K562 (cell line): ENCODE data around the gene SAMD4A. TPM values are rescaled to one million over a fixed set of nuclear protein-coding genes. Genes with fewer than 3 reads are reported as not detected.

Experiments used
- ATAC-seq: fragments of 200-7000 bp; cut with Tn5 transposase; 3 replicates; pipeline ENCODE4 v1.9.1; 2020; ENCODE audit warnings: moderate library complexity
- BruUV-seq: library from RNA; stranded (reverse); fragments of 400-500 nt; replicated peaks from 2 replicates; lab custom pipeline; 2021; lab: Mats Ljungman, UMichigan
- CTCF ChIA-PET: fragments of 300-600 bp; formaldehyde crosslinking; extraction: SDS; loops from one replicate; lab custom pipeline; 2021; ENCODE audit warnings: low intra/inter-chr PET ratio; lab: Yijun Ruan, JAX
- POLR2A ChIA-PET: fragments of 300-600, 350-650 bp; sonication (Branson Sonifier 250); formaldehyde crosslinking; extraction: SDS; loops from one replicate; lab custom pipeline; 2021; ENCODE audit warnings: antibody characterized with exemption, inconsistent platforms; lab: Yijun Ruan, JAX
- DNase-seq, 4 experiments: peaks; one replicate each; pipeline versions ENCODE4 v3.0.0 to v3.0.0-alpha.2; 2011 to 2018; ENCODE audit warnings: low spot score in 3 of 4, mixed read lengths in 3 of 4; ENCODE audit errors: extremely low read depth in 1 of 4
- FAIRE-seq: peaks from 2 replicates; lab custom pipeline; 2011; peaks lifted over from hg19 to GRCh38; lab: Jason Lieb, UNC
- H2AFZ ChIP-seq: 2 replicates; pipeline ENCODE4 v1.6.0; 2011; ENCODE audit warnings: low read depth, low read length, control low read depth, inconsistent platforms
- H3K27ac ChIP-seq: fragments of 200-600 bp; 3 replicates; pipeline ENCODE4 v1.8.0; 2011; ENCODE audit warnings: low read depth, mild to moderate bottlenecking, control low read depth, inconsistent platforms, low read length, moderate library complexity, mixed read lengths; ENCODE audit errors: extremely low read depth
- H3K27me3 ChIP-seq, 2 experiments: fragments of 300-600 bp in 1 of 2; 2 replicates in 1 of 2; 3 replicates in 1 of 2; pipeline versions ENCODE4 v1.6.0 to v1.8.0; 2011; ENCODE audit warnings: inconsistent platforms in 2 of 2, low read length in 2 of 2, mild to moderate bottlenecking in 1 of 2, mixed read lengths in 1 of 2, moderate library complexity in 1 of 2; ENCODE audit not compliant: control insufficient read depth in 2 of 2, insufficient read depth in 2 of 2
- H3K36me3 ChIP-seq: fragments of 300-600 bp; 3 replicates; pipeline ENCODE4 v1.8.0; 2011; ENCODE audit warnings: mild to moderate bottlenecking, low read length, inconsistent platforms; ENCODE audit not compliant: control insufficient read depth, insufficient read depth
- H3K4me1 ChIP-seq, 2 experiments: fragments of 200-600 bp in 1 of 2; replicated peaks in 1 of 2; 2 replicates in 1 of 2; 3 replicates in 1 of 2; pipeline versions ENCODE4 v1.5.1 to v1.8.0; 2011; ENCODE audit warnings: inconsistent platforms in 2 of 2, low read length in 2 of 2, mild to moderate bottlenecking in 1 of 2, mixed read lengths in 1 of 2, moderate library complexity in 1 of 2; ENCODE audit not compliant: control insufficient read depth in 2 of 2, insufficient read depth in 2 of 2
- H3K4me2 ChIP-seq: 2 replicates; pipeline ENCODE4 v1.6.1; 2011; ENCODE audit warnings: low read length, control low read depth, inconsistent platforms, mixed read lengths; ENCODE audit not compliant: insufficient read depth
- H3K4me3 ChIP-seq: fragments of 200-600 bp; sonication (generic), shearing (Covaris generic); 2 replicates; pipeline ENCODE4 v1.5.1; 2016; ENCODE audit warnings: control low read depth, inconsistent platforms
- H3K79me2 ChIP-seq: fragments of 200-600 bp; 3 replicates; pipeline ENCODE4 v1.8.0; 2011; ENCODE audit warnings: low read length, inconsistent platforms; ENCODE audit not compliant: control insufficient read depth, insufficient read depth
- H3K9ac ChIP-seq, 2 experiments: 2 replicates each; pipeline versions ENCODE4 v1.6.0 to v1.6.1; 2011; ENCODE audit warnings: low read depth in 2 of 2, low read length in 2 of 2, control low read depth in 1 of 2, inconsistent platforms in 1 of 2, mild to moderate bottlenecking in 1 of 2, mixed read lengths in 1 of 2; ENCODE audit not compliant: insufficient read depth in 1 of 2
- H3K9me1 ChIP-seq: one replicate; pipeline ENCODE4 v1.6.0; 2011; ENCODE audit warnings: inconsistent platforms, mild to moderate bottlenecking, low read length, moderate library complexity; ENCODE audit not compliant: control insufficient read depth, insufficient read depth
- H3K9me3 ChIP-seq: replicated peaks from 2 replicates; pipeline ENCODE4 v1.5.1; 2011; ENCODE audit warnings: low read depth, low read length, inconsistent platforms; ENCODE audit not compliant: control insufficient read depth, insufficient read depth
- H4K20me1 ChIP-seq: replicated peaks from 2 replicates; pipeline ENCODE4 v1.6.1; 2011; ENCODE audit warnings: low read length, inconsistent platforms, mixed read lengths; ENCODE audit not compliant: control insufficient read depth, insufficient read depth
- SRSF7 ChIP-seq: fragments of 200-400 bp; formaldehyde crosslinking; optimal IDR thresholded peaks from 2 replicates; pipeline ENCODE3; 2017; ENCODE audit warnings: mild to moderate bottlenecking, low read depth, low read length
- ZFPM2 ChIP-seq: fragments of 250-450 bp; sonication (Bioruptor Pico); IDR thresholded peaks from 2 replicates; pipeline ENCODE4 v1.5.1; 2022; ENCODE audit warnings: mild to moderate bottlenecking
- ZKSCAN1 ChIP-seq: fragments of 150-350 bp; IDR thresholded peaks from 2 replicates; pipeline ENCODE4 v1.6.1; 2016; ENCODE audit warnings: low read depth, low read length
- WGBS: fragments of 100-300 bp; shearing (Covaris generic); methylation state at CpG from one replicate; pipeline ENCODE4 v1.1.6; 2016; ENCODE audit warnings: low coverage, mixed read lengths; ENCODE audit not compliant: insufficient coverage; ENCODE audit errors: missing lambda C conversion rate; 5-methylcytosine and 5-hydroxymethylcytosine counted together
- in situ Hi-C: fragments of 300-500 bp; cut with MboI; formaldehyde crosslinking; loops from 4 replicates; pipeline ENCODE4 v1.15.0; 2018; ENCODE audit warnings: inconsistent platforms, mixed read lengths
- intact Hi-C: fragments of 100-400 bp; cut with micrococcal nuclease; formaldehyde crosslinking; loops from 2 replicates; pipeline ENCODE4 v1.14.2; 2022
- polyA plus RNA-seq, 8 experiments: library from polyadenylated mRNA; depleted of rRNA in 4 of 8; stranded (reverse) in 5 of 8; unstranded in 3 of 8; fragments of >200 nt; fragmentation: Nextera tagmentation in 2 of 8; fragmentation: Illumina TruSeq in 1 of 8; extraction: Ambion mirVana in 2 of 8; extraction: Trizol in 1 of 8; gene quantifications; 2 replicates each; pipeline versions ENCODE4 v1.2.1 to v1.2.3, GENCODE V29; 2011 to 2014; ENCODE audit warnings: inconsistent platforms in 1 of 8, missing spikeins in 1 of 8
- total RNA-seq, 7 experiments: library from RNA; depleted of rRNA in 6 of 7; stranded (reverse); fragments of >200 nt in 6 of 7; fragmentation: Illumina TruSeq in 2 of 7; extraction: Trizol in 2 of 7; gene quantifications; 2 replicates each; pipeline versions ENCODE4 v1.2.1 to v1.2.3, GENCODE V29; 2011 to 2021; ENCODE audit warnings: low replicate concordance in 1 of 7
- TF ChIP-seq, protein P1 (sequence below): fragments of 250-450 bp; sonication (Bioruptor Pico); IDR thresholded peaks from 2 replicates; pipeline ENCODE4 v1.5.0; 2020; ENCODE audit warnings: mild to moderate bottlenecking, borderline replicate concordance
- TF ChIP-seq, protein P2 (sequence below): fragments of 250-450 bp; sonication (Bioruptor Pico); IDR thresholded peaks from 2 replicates; pipeline ENCODE4 v1.4.0; 2020; ENCODE audit warnings: mild to moderate bottlenecking
- TF ChIP-seq, protein P3 (sequence below): sonication (generic); formaldehyde crosslinking; IDR thresholded peaks from 2 replicates; pipeline ENCODE4 v1.8.0; 2022; ENCODE audit warnings: missing genetic modification reagents, mild to moderate bottlenecking, borderline replicate concordance

Gene SAMD4A
- total and polyA plus RNA-seq, 9 of the 15 experiments (the other 6 are each of a cell fraction or from before 2014, with no cell fraction given): 0.66 to 6.8 (median 3.3) TPM

DNA sequence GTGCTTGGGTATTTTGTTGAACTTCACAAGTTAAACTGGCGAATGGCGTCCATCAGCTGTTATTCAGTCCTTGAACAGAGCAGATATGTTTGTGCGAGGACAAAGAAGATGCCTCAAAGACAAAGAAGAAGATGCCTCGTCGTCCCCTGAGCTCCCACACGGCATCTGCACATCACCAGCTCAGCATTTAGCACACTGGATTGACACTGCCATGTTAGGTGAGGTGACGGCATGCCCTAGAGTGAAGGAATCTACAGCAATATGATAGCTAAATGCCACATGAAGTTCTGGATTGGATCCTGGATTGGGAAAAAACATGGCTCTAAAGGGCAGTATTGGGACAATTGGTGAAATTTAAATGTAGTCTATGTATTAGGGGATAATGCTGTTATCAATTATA, 15.4 kb downstream of the SAMD4A start:
- no peaks in the 10 kb centered on the region for H3K9me3 ChIP-seq
- intact Hi-C loops: no loop called here
- TF ChIP-seq ZFPM2 (CRISPR knock-in tag) (no peak), ZKSCAN1 (no peak), SRSF7 (no peak)
- TF ChIP-seq, protein P1, sequence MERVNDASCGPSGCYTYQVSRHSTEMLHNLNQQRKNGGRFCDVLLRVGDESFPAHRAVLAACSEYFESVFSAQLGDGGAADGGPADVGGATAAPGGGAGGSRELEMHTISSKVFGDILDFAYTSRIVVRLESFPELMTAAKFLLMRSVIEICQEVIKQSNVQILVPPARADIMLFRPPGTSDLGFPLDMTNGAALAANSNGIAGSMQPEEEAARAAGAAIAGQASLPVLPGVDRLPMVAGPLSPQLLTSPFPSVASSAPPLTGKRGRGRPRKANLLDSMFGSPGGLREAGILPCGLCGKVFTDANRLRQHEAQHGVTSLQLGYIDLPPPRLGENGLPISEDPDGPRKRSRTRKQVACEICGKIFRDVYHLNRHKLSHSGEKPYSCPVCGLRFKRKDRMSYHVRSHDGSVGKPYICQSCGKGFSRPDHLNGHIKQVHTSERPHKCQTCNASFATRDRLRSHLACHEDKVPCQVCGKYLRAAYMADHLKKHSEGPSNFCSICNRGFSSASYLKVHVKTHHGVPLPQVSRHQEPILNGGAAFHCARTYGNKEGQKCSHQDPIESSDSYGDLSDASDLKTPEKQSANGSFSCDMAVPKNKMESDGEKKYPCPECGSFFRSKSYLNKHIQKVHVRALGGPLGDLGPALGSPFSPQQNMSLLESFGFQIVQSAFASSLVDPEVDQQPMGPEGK: no peak
- TF ChIP-seq, protein P2, sequence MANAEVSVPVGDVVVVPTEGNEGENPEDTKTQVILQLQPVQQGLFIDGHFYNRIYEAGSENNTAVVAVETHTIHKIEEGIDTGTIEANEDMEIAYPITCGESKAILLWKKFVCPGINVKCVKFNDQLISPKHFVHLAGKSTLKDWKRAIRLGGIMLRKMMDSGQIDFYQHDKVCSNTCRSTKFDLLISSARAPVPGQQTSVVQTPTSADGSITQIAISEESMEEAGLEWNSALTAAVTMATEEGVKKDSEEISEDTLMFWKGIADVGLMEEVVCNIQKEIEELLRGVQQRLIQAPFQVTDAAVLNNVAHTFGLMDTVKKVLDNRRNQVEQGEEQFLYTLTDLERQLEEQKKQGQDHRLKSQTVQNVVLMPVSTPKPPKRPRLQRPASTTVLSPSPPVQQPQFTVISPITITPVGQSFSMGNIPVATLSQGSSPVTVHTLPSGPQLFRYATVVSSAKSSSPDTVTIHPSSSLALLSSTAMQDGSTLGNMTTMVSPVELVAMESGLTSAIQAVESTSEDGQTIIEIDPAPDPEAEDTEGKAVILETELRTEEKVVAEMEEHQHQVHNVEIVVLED (CRISPR knock-in tag): no peak
- TF ChIP-seq, protein P3, sequence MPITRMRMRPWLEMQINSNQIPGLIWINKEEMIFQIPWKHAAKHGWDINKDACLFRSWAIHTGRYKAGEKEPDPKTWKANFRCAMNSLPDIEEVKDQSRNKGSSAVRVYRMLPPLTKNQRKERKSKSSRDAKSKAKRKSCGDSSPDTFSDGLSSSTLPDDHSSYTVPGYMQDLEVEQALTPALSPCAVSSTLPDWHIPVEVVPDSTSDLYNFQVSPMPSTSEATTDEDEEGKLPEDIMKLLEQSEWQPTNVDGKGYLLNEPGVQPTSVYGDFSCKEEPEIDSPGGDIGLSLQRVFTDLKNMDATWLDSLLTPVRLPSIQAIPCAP (CRISPR knock-in tag): no peak

More for the DNA sequence above, 15.4 kb downstream of the SAMD4A start:
- in situ Hi-C loops: no loop called here
- Histone ChIP-seq H3K4me3 (no peak overlapping the region), H3K9ac (no peak overlapping the region), H3K27me3 (no peaks in the 10 kb centered on the region), H3K9me1 (no peaks in the 10 kb centered on the region), H3K4me2 (no peak overlapping the region), H3K4me1 (no peaks in the 10 kb centered on the region), H3K79me2 (no peaks in the 10 kb centered on the region; the same call in 1 of the 3 replicates), H2AFZ (no peak overlapping the region), H4K20me1 (0 out of 2 replicates have a peak, but pooled peaks cover 3% of the 10 kb centered on the region), H3K36me3 (peaks cover 3% of the 10 kb centered on the region; the same call in 2 of the 3 replicates), H3K27ac (no peak overlapping the region)
- ATAC-seq (no peak), FAIRE-seq (no peak), DNase-seq (no peak)
- no TSS peak for BruUV-seq
- 89% methylated on average over 7 of the region's 7 CpGs for WGBS
- ChIA-PET POLR2A (interaction anchor here (0.7 to 1.7 kb wide), 4 partner anchors 9 to 65 kb away, joined by 4 to 6 read pairs (median 4); no protein-coding TSS in a partner anchor), CTCF (no interaction called here)
